ENCODE results near the gene IGSF9. TPM values are rescaled to one million over a fixed set of nuclear protein-coding genes. Genes with fewer than 3 reads are reported as not detected.

IGSF9 gene
- total and polyA plus RNA-seq, 2 experiments from 2014 or later = 10.3 to 27.6 TPM

DNA sequence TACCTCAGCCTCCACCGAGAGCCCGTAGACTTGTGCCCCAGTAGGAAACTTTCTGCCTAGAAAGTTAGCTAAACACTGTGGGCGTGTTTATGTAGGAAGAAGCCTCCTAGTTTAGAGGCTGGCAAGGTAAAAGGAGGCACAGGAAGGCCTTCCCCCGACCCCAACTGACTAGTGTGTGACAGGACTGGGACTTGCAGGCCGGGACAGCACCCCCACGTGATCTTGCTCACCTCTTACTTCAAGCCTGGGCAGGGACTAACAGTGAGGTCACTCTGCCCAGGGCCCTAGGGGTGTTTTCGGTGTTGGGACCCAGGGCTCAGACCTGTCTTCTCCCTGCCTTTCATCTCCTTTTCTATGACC is 19.7 kb downstream of the IGSF9 start:
- Histone ChIP-seq H3K27me3 (ENCODE audit: insufficient read depth) (peaks cover 20% of the 10 kb centered on the region), H2AFZ (peak overlapping the region; percentile 94; the same call in 1 of the 2 replicates), H3K9me2 (ENCODE audit: insufficient read depth) (no peaks in the 10 kb centered on the region), H3K36me3 (ENCODE audit: insufficient read depth) (no peaks in the 10 kb centered on the region), H3K4me2 (peak overlapping the region; percentile 80), H3K27ac (ENCODE audit: low read depth) (no peak overlapping the region), H3F3A (replicated peaks; ENCODE audit: low read depth) (no peaks in the 10 kb centered on the region), H4K20me1 (replicated peaks; ENCODE audit: insufficient read depth) (no peaks in the 10 kb centered on the region; the same call in 1 of the 2 replicates), H3K79me2 (replicated peaks; ENCODE audit: insufficient read depth) (no peaks in the 10 kb centered on the region; the same call in 1 of the 2 replicates), H3K4me3 (peak overlapping the region; percentile 62), H3K4me1 (ENCODE audit: insufficient read depth) (peaks cover 19% of the 10 kb centered on the region)
- H3K27me3 Mint-ChIP-seq (ENCODE audit: insufficient read depth, low read depth, poor library complexity) = peaks cover 17% of the 10 kb centered on the region
- peak overlapping the region; percentile 88 for H3K4me3 Mint-ChIP-seq
- H3K36me3 Mint-ChIP-seq (ENCODE audit: low read depth) = peaks cover 23% of the 10 kb centered on the region
- TF ChIP-seq NANOG (IDR thresholded peaks at IDR 0.05; ENCODE audit: borderline replicate concordance) (no peak), CREB1 (CRISPR knock-in tag; IDR thresholded peaks at IDR 0.05; ENCODE audit: low read depth) (peak; percentile 28; the same call in 1 of the 2 replicates)
- H3K4me1 Mint-ChIP-seq = peaks cover 36% of the 10 kb centered on the region
- no peak for DNase-seq (ENCODE audit: low spot score)
- H3K27ac Mint-ChIP-seq = no peak overlapping the region
- no peaks in the 10 kb centered on the region; the same call in 2 of the 3 replicates for H3K9me3 Mint-ChIP-seq
- ATAC-seq = peak; percentile 1; the same call in 2 of the 3 replicates

DNA sequence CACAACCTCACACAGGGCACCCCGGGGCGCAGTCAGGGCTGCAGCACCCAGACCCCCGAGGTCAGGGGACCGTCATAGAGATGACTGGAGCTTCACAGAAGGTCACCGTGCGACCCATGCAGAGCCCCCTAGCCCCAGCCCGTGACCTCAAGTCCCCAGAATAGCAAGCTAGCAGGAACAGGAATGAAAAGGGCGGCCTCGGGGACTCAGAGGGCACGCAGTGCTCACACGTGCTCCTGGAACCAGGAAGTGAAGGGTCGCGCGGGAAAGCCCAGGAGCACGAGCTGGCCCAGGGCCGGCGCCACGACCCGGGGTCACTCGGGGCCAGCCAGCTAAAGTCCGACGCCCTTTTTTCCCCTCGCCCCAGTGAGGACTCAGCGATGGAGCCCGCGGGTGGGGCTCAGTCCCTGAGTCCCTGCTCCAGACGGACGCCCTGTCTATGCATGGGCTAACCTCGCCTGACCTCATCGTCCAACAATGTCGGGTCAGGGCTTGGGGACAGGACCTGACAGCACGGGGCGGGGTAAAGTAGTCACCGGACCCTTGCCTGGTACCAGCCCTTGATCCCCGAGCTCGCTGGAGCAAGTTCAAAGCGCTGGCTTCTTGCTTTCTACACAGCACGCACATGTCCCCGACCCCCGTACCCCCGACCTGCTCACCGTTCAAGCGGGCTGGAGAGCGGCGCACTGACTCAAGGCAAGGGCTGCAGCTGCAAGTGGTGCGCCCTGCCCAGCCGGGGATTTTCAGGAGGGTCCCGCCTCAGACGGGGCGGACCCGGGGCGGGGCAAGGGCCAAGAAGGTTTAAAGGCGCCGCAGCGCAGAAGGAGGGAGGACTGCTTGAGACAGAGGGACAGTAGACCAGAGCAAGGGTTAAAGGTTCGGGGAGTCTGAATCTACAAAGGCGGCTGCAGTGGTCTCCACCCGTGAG is 20.4 kb downstream of the IGSF9 start, which contains the start of gene TAGLN2:
TSS of gene TAGLN2 (minus strand) at position 717 of the 928 bp plus-strand sequence. CDS start 4,998 bp downstream, outside the sequence.
- no peaks in the 10 kb centered on the region; the same call in 2 of the 3 replicates for H3K9me3 Mint-ChIP-seq
- Histone ChIP-seq H3K79me2 (replicated peaks; ENCODE audit: insufficient read depth) (no peaks in the 10 kb centered on the region; the same call in 1 of the 2 replicates), H3K27me3 (ENCODE audit: insufficient read depth) (peaks cover 20% of the 10 kb centered on the region), H3K36me3 (ENCODE audit: insufficient read depth) (no peaks in the 10 kb centered on the region), H2AFZ (peak within 1 kb of the TSS; percentile 94), H3K4me1 (ENCODE audit: insufficient read depth) (peaks cover 19% of the 10 kb centered on the region), H3K27ac (ENCODE audit: low read depth) (no peak within 1 kb of the TSS), H3K9me2 (ENCODE audit: insufficient read depth) (no peaks in the 10 kb centered on the region), H3F3A (replicated peaks; ENCODE audit: low read depth) (no peaks in the 10 kb centered on the region), H3K4me2 (peak within 1 kb of the TSS; percentile 80), H4K20me1 (replicated peaks; ENCODE audit: insufficient read depth) (no peaks in the 10 kb centered on the region; the same call in 1 of the 2 replicates), H3K4me3 (peak within 1 kb of the TSS; percentile 62)
- H3K36me3 Mint-ChIP-seq (ENCODE audit: low read depth) = peaks cover 23% of the 10 kb centered on the region
- H3K27ac Mint-ChIP-seq = no peak within 1 kb of the TSS; the same call in 1 of the 2 replicates
- DNase-seq (ENCODE audit: low spot score) = peak; percentile 95
- peaks cover 36% of the 10 kb centered on the region for H3K4me1 Mint-ChIP-seq
- peak; percentile 78 for ATAC-seq
- peaks cover 17% of the 10 kb centered on the region for H3K27me3 Mint-ChIP-seq (ENCODE audit: insufficient read depth, low read depth, poor library complexity)
- peak within 1 kb of the TSS; percentile 88 for H3K4me3 Mint-ChIP-seq
- TF ChIP-seq CREB1 (CRISPR knock-in tag; IDR thresholded peaks at IDR 0.05; ENCODE audit: low read depth) (0 out of 2 replicates have a peak, but pooled peaks have one; percentile 1), POLR2AphosphoS5 (IDR thresholded peaks at IDR 0.05; ENCODE audit: low read depth) (peak; percentile 88), ETS1 (IDR thresholded peaks at IDR 0.05) (no peak), ZNF331 (CRISPR knock-in tag; IDR thresholded peaks at IDR 0.05; ENCODE audit: low read depth) (no peak)
